Measurements from ENCODE around the gene FOXC1. TPM values are rescaled to one million over a fixed set of nuclear protein-coding genes. Genes with fewer than 3 reads are reported as not detected.

The FOXC1 gene
- total RNA-seq, 4 donors from 2014 or later, result 0.92 to 3.9 (median 2.0) TPM

DNA sequence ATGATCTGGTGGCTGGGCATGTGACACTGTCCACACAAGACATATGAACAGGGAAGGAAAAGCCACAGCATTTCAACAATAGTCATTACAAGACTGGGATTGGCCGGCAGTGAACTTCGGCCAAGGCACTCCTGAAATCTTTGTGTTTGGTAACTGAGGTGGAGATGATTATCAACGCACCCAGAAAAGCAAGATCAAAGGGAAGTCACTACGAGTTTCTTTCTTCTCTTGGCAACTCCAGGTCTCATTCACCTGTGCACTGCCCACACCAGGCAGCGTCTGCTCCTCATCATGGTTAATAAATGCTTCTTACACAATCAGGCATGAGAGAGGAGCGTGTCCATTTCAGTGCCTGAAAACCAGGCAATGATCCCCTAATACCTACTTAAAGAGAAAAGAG lies 20.5 kb upstream of the FOXC1 start:
- intact Hi-C loops (cut with DNase I; ENCODE audit: low total_unique reads), result no loop called here
- TF ChIP-seq, protein P1, sequence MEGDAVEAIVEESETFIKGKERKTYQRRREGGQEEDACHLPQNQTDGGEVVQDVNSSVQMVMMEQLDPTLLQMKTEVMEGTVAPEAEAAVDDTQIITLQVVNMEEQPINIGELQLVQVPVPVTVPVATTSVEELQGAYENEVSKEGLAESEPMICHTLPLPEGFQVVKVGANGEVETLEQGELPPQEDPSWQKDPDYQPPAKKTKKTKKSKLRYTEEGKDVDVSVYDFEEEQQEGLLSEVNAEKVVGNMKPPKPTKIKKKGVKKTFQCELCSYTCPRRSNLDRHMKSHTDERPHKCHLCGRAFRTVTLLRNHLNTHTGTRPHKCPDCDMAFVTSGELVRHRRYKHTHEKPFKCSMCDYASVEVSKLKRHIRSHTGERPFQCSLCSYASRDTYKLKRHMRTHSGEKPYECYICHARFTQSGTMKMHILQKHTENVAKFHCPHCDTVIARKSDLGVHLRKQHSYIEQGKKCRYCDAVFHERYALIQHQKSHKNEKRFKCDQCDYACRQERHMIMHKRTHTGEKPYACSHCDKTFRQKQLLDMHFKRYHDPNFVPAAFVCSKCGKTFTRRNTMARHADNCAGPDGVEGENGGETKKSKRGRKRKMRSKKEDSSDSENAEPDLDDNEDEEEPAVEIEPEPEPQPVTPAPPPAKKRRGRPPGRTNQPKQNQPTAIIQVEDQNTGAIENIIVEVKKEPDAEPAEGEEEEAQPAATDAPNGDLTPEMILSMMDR (IDR thresholded peaks at IDR 0.05 in 4 of 5, conservative IDR thresholded peaks at IDR 0.05 in 1 of 5), result no peak
- no peak for TF ChIP-seq POLR2A (IDR thresholded peaks at IDR 0.05)
- Histone ChIP-seq H3K27me3 (peaks cover 4 to 18% (median 13%) of the 10 kb centered on the region in 3 donors), H3K9me3 (no peaks in the 10 kb centered on the region), H3K27ac (no peak overlapping the region), H3K36me3 (no peaks in the 10 kb centered on the region), H3K4me1 (no peaks in the 10 kb centered on the region), H3K4me3 (no peak overlapping the region)
- DNase-seq (no peak), ATAC-seq (no peak)
- in situ Hi-C loops (cut with MboI; ENCODE audit: low sequenced_read_pairs in 4 of 4), result loop anchor here in 2 of 4 donors (10.0 to 25.0 kb wide), 3 partner anchors 598 to 1148 kb away; no protein-coding TSS in a partner anchor

GRCh38 chr6:1590580-1590979 lies 19.1 kb upstream of the FOXC1 start:
- no peak for TF ChIP-seq POLR2A (IDR thresholded peaks at IDR 0.05)
- H3K27ac ChIP-seq, result no peak overlapping the region
- H3K27me3 ChIP-seq, result peaks cover 17 to 30% (median 24%) of the 10 kb centered on the region in 3 donors
- no peaks in the 10 kb centered on the region for H3K4me1 ChIP-seq
- in situ Hi-C loops (cut with MboI; ENCODE audit: low sequenced_read_pairs in 4 of 4), result loop anchor here (5.0 to 25.0 kb wide), 6 partner anchors 597 to 1147 kb away; no protein-coding TSS in a partner anchor
- no peaks in the 10 kb centered on the region for H3K9me3 ChIP-seq
- no peaks in the 10 kb centered on the region for H3K36me3 ChIP-seq
- no peak overlapping the region for H3K4me3 ChIP-seq
- DNase-seq, result no peak
- intact Hi-C loops (cut with DNase I; ENCODE audit: low total_unique reads), result no loop called here
- no peak for ATAC-seq

- intact Hi-C loops (cut with DNase I; ENCODE audit: low total_unique reads), result no loop called here
- in situ Hi-C loops (cut with MboI; ENCODE audit: low sequenced_read_pairs in 4 of 4), result loop anchor here (5.0 to 25.0 kb wide), 6 partner anchors 596 to 1146 kb away; no protein-coding TSS in a partner anchor
These were observed 18.5 kb upstream of the FOXC1 start for GRCh38 chr6:1591243-1591642.

GRCh38 chr6:1591926-1592325 lies 17.8 kb upstream of the FOXC1 start:
- no peak overlapping the region for H3K27ac ChIP-seq
- in situ Hi-C loops (cut with MboI; ENCODE audit: low sequenced_read_pairs in 4 of 4), result loop anchor here (5.0 to 25.0 kb wide), 6 partner anchors 595 to 1145 kb away; no protein-coding TSS in a partner anchor
- no peak for TF ChIP-seq POLR2A (IDR thresholded peaks at IDR 0.05)
- TF ChIP-seq, protein P1 (IDR thresholded peaks at IDR 0.05 in 4 of 5, conservative IDR thresholded peaks at IDR 0.05 in 1 of 5), result no peak
- H3K27me3 ChIP-seq, result peaks cover 22 to 35% (median 30%) of the 10 kb centered on the region in 3 donors
- ATAC-seq, result no peak
- DNase-seq, result no peak
- H3K4me3 ChIP-seq, result no peak overlapping the region
- H3K36me3 ChIP-seq, result no peaks in the 10 kb centered on the region
- no peaks in the 10 kb centered on the region for H3K9me3 ChIP-seq
- intact Hi-C loops (cut with DNase I; ENCODE audit: low total_unique reads), result no loop called here
- peaks cover 2 to 3% of the 10 kb centered on the region in 2 donors for H3K4me1 ChIP-seq

More at GRCh38 chr6:1591243-1591642, 18.5 kb upstream of the FOXC1 start:
- peaks cover 2 to 3% of the 10 kb centered on the region in 2 donors for H3K4me1 ChIP-seq
- TF ChIP-seq, protein P1 (IDR thresholded peaks at IDR 0.05 in 4 of 5, conservative IDR thresholded peaks at IDR 0.05 in 1 of 5), result no peak
- no peak for TF ChIP-seq POLR2A (IDR thresholded peaks at IDR 0.05)
- no peak for DNase-seq
- no peak for ATAC-seq
- H3K27me3 ChIP-seq, result peaks cover 22 to 35% (median 30%) of the 10 kb centered on the region in 3 donors
- H3K36me3 ChIP-seq, result no peaks in the 10 kb centered on the region
- H3K27ac ChIP-seq, result no peak overlapping the region
- no peaks in the 10 kb centered on the region for H3K9me3 ChIP-seq
- no peak overlapping the region for H3K4me3 ChIP-seq

DNA sequence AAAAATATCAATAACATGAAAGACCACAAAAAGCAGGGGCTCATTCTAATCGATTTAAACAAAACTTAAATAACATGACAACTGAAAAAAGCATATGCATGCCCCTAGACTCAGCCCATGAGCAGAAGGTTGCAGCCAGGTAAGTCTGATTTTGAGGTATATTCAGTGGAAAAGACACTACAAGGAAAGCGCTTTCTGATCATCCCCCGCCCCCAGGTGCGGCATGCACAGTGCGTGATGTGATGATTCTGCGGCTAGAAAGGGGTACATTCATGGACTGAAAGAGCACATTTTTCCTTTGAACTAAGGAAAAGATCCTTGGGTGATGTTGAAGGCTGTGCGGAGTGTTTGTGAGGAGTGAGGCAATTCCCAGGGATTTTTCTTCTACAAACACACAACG lies 16.9 kb upstream of the FOXC1 start:
- no peaks in the 10 kb centered on the region for H3K9me3 ChIP-seq
- peaks cover 22 to 35% (median 30%) of the 10 kb centered on the region in 3 donors for H3K27me3 ChIP-seq
- in situ Hi-C loops (cut with MboI; ENCODE audit: low sequenced_read_pairs in 4 of 4) (loop anchor here (5.0 to 25.0 kb wide), 6 partner anchors 594 to 1144 kb away; no protein-coding TSS in a partner anchor), intact Hi-C loops (cut with DNase I; ENCODE audit: low total_unique reads) (no loop called here)
- DNase-seq (no peak), ATAC-seq (no peak)
- H3K4me3 ChIP-seq, result no peak overlapping the region
- H3K4me1 ChIP-seq, result peaks cover 2 to 3% of the 10 kb centered on the region in 2 donors
- no peak overlapping the region for H3K27ac ChIP-seq
- H3K36me3 ChIP-seq, result no peaks in the 10 kb centered on the region
- TF ChIP-seq, protein P1 (IDR thresholded peaks at IDR 0.05 in 4 of 5, conservative IDR thresholded peaks at IDR 0.05 in 1 of 5), result no peak
- no peak for TF ChIP-seq POLR2A (IDR thresholded peaks at IDR 0.05)
